GM21825 (cell line): ENCODE data around the gene HCFC1R1.

Experiments used
- ATAC-seq: cut with Tn5 transposase; IDR thresholded peaks from one replicate; pipeline ENCODE4 v1.9.1; 2021; ENCODE audit warnings: mild to moderate bottlenecking, moderate library complexity; ENCODE audit not compliant: unreplicated experiment

HCFC1R1 gene

GRCh38 chr16:3035972-3036725 is 12.4 kb upstream of the HCFC1R1 start:
- no peak for ATAC-seq

GRCh38 chr16:3035289-3035971 is 11.7 kb upstream of the HCFC1R1 start:
- no peak for ATAC-seq

GRCh38 chr16:3032624-3033023 is 8.9 kb upstream of the HCFC1R1 start:
- ATAC-seq: no peak

GRCh38 chr16:3030222-3031212 is 6.8 kb upstream of the HCFC1R1 start:
- ATAC-seq: no peak

GRCh38 chr16:3029491-3030221 is 5.9 kb upstream of the HCFC1R1 start:
- ATAC-seq: no peak

GRCh38 chr16:3028716-3029319 is 5.1 kb upstream of the HCFC1R1 start:
- no peak for ATAC-seq

- no peak for ATAC-seq
These were observed 4.4 kb upstream of the HCFC1R1 start for GRCh38 chr16:3027983-3028715.

GRCh38 chr16:3027489-3027795 is 3.7 kb upstream of the HCFC1R1 start:
- ATAC-seq: no peak

- no peak for ATAC-seq
These were observed 3.1 kb upstream of the HCFC1R1 start for GRCh38 chr16:3026609-3027488.

GRCh38 chr16:3026003-3026378 is 2.2 kb upstream of the HCFC1R1 start:
- ATAC-seq: no peak

- no peak for ATAC-seq
These were observed 1.6 kb upstream of the HCFC1R1 start for GRCh38 chr16:3025032-3026002.

GRCh38 chr16:3023415-3023668 is 400 bp downstream of the HCFC1R1 start:
- no peak for ATAC-seq

- ATAC-seq: no peak
These were observed 893 bp downstream of the HCFC1R1 start for GRCh38 chr16:3022684-3023414.

GRCh38 chr16:3022208-3022683 is 1.5 kb downstream of the HCFC1R1 start:
- ATAC-seq: no peak

- no peak for ATAC-seq
These were observed 2.1 kb downstream of the HCFC1R1 start for GRCh38 chr16:3021449-3022207.
